ENCODE data around the gene FAM237B. TPM values are rescaled to one million over a fixed set of nuclear protein-coding genes. Genes with fewer than 3 reads are reported as not detected.

The FAM237B gene
- total and polyA plus RNA-seq, 2 of the 4 experiments (the other 2 are of a cell fraction), result not detected

- no peak overlapping the region; the same call in 1 of the 2 replicates for H2BK20ac ChIP-seq (ENCODE audit: low read depth, low read length)
- H4K91ac ChIP-seq (ENCODE audit: insufficient read depth, low read depth, low read length), result peak overlapping the region; percentile 77
- peak overlapping the region; percentile 13; the same call in 1 of the 2 replicates for H2BK120ac ChIP-seq (ENCODE audit: low read depth, low read length)
- peak overlapping the region; percentile 43 for H3K27ac ChIP-seq (ENCODE audit: insufficient read depth, low read length)
- H2AFZ ChIP-seq (replicated peaks; ENCODE audit: low read length, poor library complexity), result peak overlapping the region; percentile 96
- peak overlapping the region; percentile 71 for H3K4ac ChIP-seq (ENCODE audit: low read depth, low read length)
- H2BK5ac ChIP-seq (ENCODE audit: low read depth, low read length, poor library complexity, severe bottlenecking), result peak overlapping the region; percentile 73
- no peaks in the 10 kb centered on the region for H3K9me3 ChIP-seq (ENCODE audit: control insufficient read depth, insufficient read depth, low read length)
- peak overlapping the region; percentile 88 for H3K14ac ChIP-seq (replicated peaks; ENCODE audit: low read depth, low read length)
- no peaks in the 10 kb centered on the region; the same call in 1 of the 2 replicates for H3K4me1 ChIP-seq (ENCODE audit: control insufficient read depth, insufficient read depth, low read length)
- peak; percentile 46 for ATAC-seq (ENCODE audit: low read depth)
- H3K9me1 ChIP-seq (ENCODE audit: insufficient read depth, low read length), result peaks cover 3% of the 10 kb centered on the region; the same call in 1 of the 2 replicates
- no peak overlapping the region for H2AK5ac ChIP-seq (ENCODE audit: low read depth, low read length)
- H2BK15ac ChIP-seq (ENCODE audit: low read depth, low read length), result no peak overlapping the region
- peak overlapping the region; percentile 89 for H3K4me3 ChIP-seq (ENCODE audit: insufficient read depth, low read depth, low read length)
- intact Hi-C loops (cut with micrococcal nuclease) (loop anchor here (1.0 kb wide), 1 partner anchor 58 kb away; the partner anchor contains the start of gene CLDN12), dilution Hi-C loops (cut with HindIII; ENCODE audit: low sequenced_read_pairs, unreplicated experiment) (no loop called here), in situ Hi-C loops (cut with MboI; ENCODE audit: low sequenced_read_pairs) (no loop called here)
- peak overlapping the region; percentile 81 for H3K23ac ChIP-seq (ENCODE audit: low read depth, low read length)
- peak overlapping the region; percentile 86 for H3K4me2 ChIP-seq (ENCODE audit: low read depth, low read length)
- H4K20me1 ChIP-seq (ENCODE audit: insufficient read depth, low read length), result no peaks in the 10 kb centered on the region
- 0% methylated on average over 4 of the region's 18 CpGs; no CpG with 5 or more reads in 1 of the 2 experiments for WGBS, 2 experiments (ENCODE audit: extremely low coverage in 2 of 2, insufficient read length in 1 of 2)
- CTCF ChIA-PET, result interaction anchor here (1.0 to 1.5 kb wide), 4 partner anchors 11 to 82 kb away, joined by 3 to 5 read pairs (median 4); no protein-coding TSS in a partner anchor
- H2AK9ac ChIP-seq (replicated peaks; ENCODE audit: low read depth, low read length, poor library complexity), result peak overlapping the region; percentile 21
- peak overlapping the region; percentile 87 to 97 for H4K8ac ChIP-seq (ENCODE audit: low read depth in 2 of 2, low read length in 2 of 2)
- peak overlapping the region; percentile 90 for H3K56ac ChIP-seq (ENCODE audit: extremely low read depth, insufficient read depth, low read length)
- no TSS peak for BruUV-seq (replicated peaks)
- peak overlapping the region; percentile 89 for H3K9ac ChIP-seq (ENCODE audit: low read depth, low read length)
- peak; percentile 42 for DNase-seq
- H3K36me3 ChIP-seq (ENCODE audit: control insufficient read depth, insufficient read depth, low read length), result no peaks in the 10 kb centered on the region
- POLR2A ChIA-PET (ENCODE audit: unreplicated experiment), result interaction anchor here (0.5 to 0.6 kb wide), 2 partner anchors 14 to 82 kb away, joined by 3 to 17 read pairs; no protein-coding TSS in a partner anchor
- H3K18ac ChIP-seq (ENCODE audit: low read depth, low read length), result peak overlapping the region; percentile 5; the same call in 1 of the 2 replicates
- peak overlapping the region; percentile 79 for H4K5ac ChIP-seq (ENCODE audit: low read depth, low read length)
- no peaks in the 10 kb centered on the region for H3K27me3 ChIP-seq (ENCODE audit: control insufficient read depth, insufficient read depth, low read length)
- peaks cover 10 to 22% of the 10 kb centered on the region in 2 experiments; a peak in 3 of 4 replicates for H3K79me1 ChIP-seq (ENCODE audit: low read depth in 1 of 2, low read length in 2 of 2)
- no peak for TF ChIP-seq USF2 (IDR thresholded peaks at IDR 0.05; ENCODE audit: low read depth, low read length)
- no peak for TF ChIP-seq CEBPB (IDR thresholded peaks at IDR 0.05; ENCODE audit: low read depth, low read length)
- TF ChIP-seq POLR2A (IDR thresholded peaks at IDR 0.05; ENCODE audit: low read depth, low read length), result no peak
- TF ChIP-seq MAZ (IDR thresholded peaks at IDR 0.05; ENCODE audit: borderline replicate concordance, low read depth, low read length), result no peak
- no peak for TF ChIP-seq MAFK (IDR thresholded peaks at IDR 0.05; ENCODE audit: low read depth, low read length)
- TF ChIP-seq RAD21 (IDR thresholded peaks at IDR 0.05; ENCODE audit: low read length), result no peak
- TF ChIP-seq RCOR1 (IDR thresholded peaks at IDR 0.05; ENCODE audit: insufficient replicate concordance, low read length), result no peak
- TF ChIP-seq SMC3 (IDR thresholded peaks at IDR 0.05; ENCODE audit: low read depth, low read length), result no peak
- TF ChIP-seq RFX5 (IDR thresholded peaks at IDR 0.05; ENCODE audit: low read depth, low read length), result no peak
- no peak for TF ChIP-seq NFE2L2 (IDR thresholded peaks at IDR 0.05; ENCODE audit: low read depth, low read length)
- no peak for TF ChIP-seq BHLHE40 (IDR thresholded peaks at IDR 0.05; ENCODE audit: low read depth, low read length)
- no peak for TF ChIP-seq MXI1 (IDR thresholded peaks at IDR 0.05; ENCODE audit: borderline replicate concordance, low read depth, low read length)
- no peak for TF ChIP-seq CHD1 (IDR thresholded peaks at IDR 0.05; ENCODE audit: low read depth, low read length)
- no peak for TF ChIP-seq FOS (IDR thresholded peaks at IDR 0.05; ENCODE audit: low read depth, low read length)
- no peak for TF ChIP-seq ELK1 (IDR thresholded peaks at IDR 0.05; ENCODE audit: borderline replicate concordance, low read depth, low read length)
Measured at GRCh38 chr7:90345595-90346335, 24.7 kb upstream of the FAM237B start.
